HepG2 (cell line): ENCODE results near the gene SYCE3. TPM values are rescaled to one million over a fixed set of nuclear protein-coding genes. Genes with fewer than 3 reads are reported as not detected.

ENCODE experiments used
- ATAC-seq: fragments of 200-7000 bp; cut with Tn5 transposase; 3 replicates; pipeline ENCODE4 v1.9.1; 2020; ENCODE audit warnings: mild to moderate bottlenecking, moderate library complexity
- BruUV-seq: library from RNA; stranded (reverse); fragments of 400-500 nt; replicated peaks from 2 replicates; lab custom pipeline; 2021; lab: Mats Ljungman, UMichigan
- CTCF ChIA-PET: fragments of 300-600 bp; formaldehyde crosslinking; extraction: SDS; loops from one replicate; lab custom pipeline; 2021; ENCODE audit warnings: low total read pairs, inconsistent platforms, low intra/inter-chr PET ratio; lab: Yijun Ruan, JAX
- POLR2A ChIA-PET: fragments of 350-600 bp; sonication (Branson Sonifier 250); formaldehyde crosslinking; loops from one replicate; lab custom pipeline; 2020; ENCODE audit warnings: antibody characterized with exemption, inconsistent platforms; lab: Yijun Ruan, JAX
- DNase-seq: peaks from one replicate; pipeline ENCODE4 v3.0.0-alpha.2; 2015; ENCODE audit warnings: low spot score
- FAIRE-seq: peaks from 3 replicates; lab custom pipeline; 2011; peaks lifted over from hg19 to GRCh38; lab: Jason Lieb, UNC
- H2AFZ ChIP-seq: one replicate; pipeline ENCODE4 v1.6.1; 2011; ENCODE audit warnings: low read length, inconsistent platforms
- H3K27ac ChIP-seq: fragments of 300-600 bp; 3 replicates; pipeline ENCODE4 v1.8.0; 2011; ENCODE audit warnings: mixed run types, mild to moderate bottlenecking, mixed read lengths, low read length, inconsistent platforms; ENCODE audit not compliant: insufficient read depth; ENCODE audit errors: extremely low read length
- H3K27me3 ChIP-seq, 2 experiments: fragments of 200-600 bp in 1 of 2; 2 replicates in 1 of 2; 3 replicates in 1 of 2; pipeline versions ENCODE4 v1.6.0 to v1.8.0; 2011; ENCODE audit warnings: low read length in 2 of 2, mild to moderate bottlenecking in 2 of 2, moderate library complexity in 2 of 2, inconsistent platforms in 1 of 2; ENCODE audit not compliant: insufficient read depth in 2 of 2, control insufficient read depth in 1 of 2
- H3K36me3 ChIP-seq, 2 experiments: fragments of 200-600 bp in 1 of 2; replicated peaks in 1 of 2; 2 replicates in 1 of 2; 3 replicates in 1 of 2; pipeline versions ENCODE4 v1.5.1 to v1.8.0; 2011; ENCODE audit warnings: low read length in 2 of 2, inconsistent platforms in 1 of 2; ENCODE audit not compliant: insufficient read depth in 2 of 2, control insufficient read depth in 1 of 2
- H3K4me1 ChIP-seq: 2 replicates; pipeline ENCODE4 v1.5.1; 2012; ENCODE audit warnings: low read length, inconsistent platforms; ENCODE audit not compliant: insufficient read depth
- H3K4me2 ChIP-seq: 2 replicates; pipeline ENCODE4 v1.6.0; 2011; ENCODE audit warnings: low read depth, low read length, inconsistent platforms
- H3K4me3 ChIP-seq, 3 experiments: fragments of 200-600 bp in 1 of 3; sonication (generic), shearing (Covaris generic) in 1 of 3; replicated peaks in 1 of 3; 2 replicates each; pipeline ENCODE4 v1.5.1; 2011 to 2016; ENCODE audit warnings: low read length in 3 of 3, inconsistent platforms in 2 of 3, low read depth in 2 of 3, mild to moderate bottlenecking in 2 of 3, control low read depth in 1 of 3, mixed read lengths in 1 of 3; ENCODE audit not compliant: insufficient read depth in 1 of 3
- H3K79me2 ChIP-seq: one replicate; pipeline ENCODE4 v1.6.1; 2011; ENCODE audit warnings: low read length, inconsistent platforms; ENCODE audit not compliant: insufficient read depth
- H3K9ac ChIP-seq: 2 replicates; pipeline ENCODE4 v1.6.0; 2011; ENCODE audit warnings: mild to moderate bottlenecking, low read depth, low read length, inconsistent platforms; ENCODE audit not compliant: insufficient read depth
- H3K9me3 ChIP-seq: 2 replicates; pipeline ENCODE4 v1.5.1; 2012; ENCODE audit warnings: mild to moderate bottlenecking, low read length
- H4K20me1 ChIP-seq: 2 replicates; pipeline ENCODE4 v1.6.0; 2011; ENCODE audit warnings: inconsistent platforms, mild to moderate bottlenecking, low read length, moderate library complexity; ENCODE audit not compliant: insufficient read depth
- ARNT2 ChIP-seq: sonication (generic); formaldehyde crosslinking; IDR thresholded peaks from 2 replicates; pipeline ENCODE4 v1.8.0; 2022; ENCODE audit warnings: mild to moderate bottlenecking, low read depth, missing genetic modification reagents, moderate library complexity
- CTCF ChIP-seq: sonication (generic); formaldehyde crosslinking; IDR thresholded peaks from 2 replicates; pipeline ENCODE4 v1.5.0; 2020; ENCODE audit warnings: mild to moderate bottlenecking, missing genetic modification reagents, moderate library complexity
- EHMT2 ChIP-seq: fragments of 200-600 bp; sonication (generic); IDR thresholded peaks from 2 replicates; pipeline ENCODE4 v1.7.0; 2017; ENCODE audit warnings: antibody characterized with exemption, low read depth, low read length, borderline replicate concordance
- MIXL1 ChIP-seq: IDR thresholded peaks from 2 replicates; pipeline ENCODE4 v1.6.1; 2016
- MXD4 ChIP-seq: IDR thresholded peaks from 2 replicates; pipeline ENCODE4 v1.6.1; 2016; ENCODE audit warnings: mild to moderate bottlenecking, missing biosample characterization, missing genetic modification reagents
- NFAT5 ChIP-seq: sonication (generic); formaldehyde crosslinking; IDR thresholded peaks from 2 replicates; pipeline ENCODE4 v1.4.0; 2020; ENCODE audit warnings: missing genetic modification reagents
- SALL1 ChIP-seq: sonication (generic); formaldehyde crosslinking; IDR thresholded peaks from 2 replicates; pipeline ENCODE4 v1.8.0; 2022; ENCODE audit warnings: mild to moderate bottlenecking, missing genetic modification reagents
- STAT6 ChIP-seq: sonication (generic); formaldehyde crosslinking; IDR thresholded peaks from 2 replicates; pipeline ENCODE4 v1.4.0; 2020; ENCODE audit warnings: missing genetic modification reagents, mild to moderate bottlenecking, borderline replicate concordance
- TGIF2 ChIP-seq: IDR thresholded peaks from 2 replicates; pipeline ENCODE4 v1.6.1; 2016; ENCODE audit warnings: control low read depth, missing compliant biosample characterization
- ZHX1 ChIP-seq: sonication (generic); formaldehyde crosslinking; IDR thresholded peaks from 2 replicates; pipeline ENCODE4 v1.8.1; 2022; ENCODE audit warnings: low read depth, mild to moderate bottlenecking, missing genetic modification reagents
- WGBS: methylation state at CpG from one replicate; pipeline ENCODE4 v1.1.6; 2017; ENCODE audit warnings: low lambda C conversion rate; 5-methylcytosine and 5-hydroxymethylcytosine counted together
- in situ Hi-C: cut with HindIII; loops from 2 replicates; pipeline ENCODE4 v1.10.0; 2017; ENCODE audit warnings: low pct_unique_long_range_greater_than_20kb; ENCODE audit not compliant: extremely low pct_ligation_motif_present
- intact Hi-C: fragments of 100-400 bp; cut with micrococcal nuclease; formaldehyde crosslinking; loops from one replicate; pipeline ENCODE4 v1.10.0; 2022; ENCODE audit not compliant: unreplicated experiment
- polyA plus RNA-seq, 8 experiments: library from polyadenylated mRNA; depleted of rRNA in 3 of 8; stranded (reverse) in 7 of 8; unstranded in 1 of 8; fragments of >200 nt; fragmentation: Illumina TruSeq in 4 of 8; extraction: Trizol in 4 of 8; gene quantifications; 2 replicates each; pipeline versions ENCODE4 v1.2.1 to v1.2.3, GENCODE V29; 2011 to 2016; ENCODE audit warnings: low read depth in 4 of 8, missing spikeins in 1 of 8, mixed read lengths in 1 of 8; ENCODE audit not compliant: insufficient read depth in 1 of 8
- total RNA-seq, 5 experiments: library from RNA; depleted of rRNA; stranded (reverse); fragments of >200 nt; fragmentation: Illumina TruSeq; extraction: Trizol; gene quantifications; 2 replicates each; pipeline ENCODE4 v1.2.3, GENCODE V29; 2016; ENCODE audit warnings: low read depth in 1 of 5

SYCE3 gene
- total and polyA plus RNA-seq, 2 of the 13 experiments (the other 11 are each of a cell fraction or from before 2014, with no cell fraction given): not detected

- CTCF ChIA-PET: no interaction called here
- TF ChIP-seq NFAT5 (CRISPR knock-in tag): no peak
- TF ChIP-seq ARNT2 (CRISPR knock-in tag): peak; percentile 52; the same call in 1 of the 2 replicates
- TF ChIP-seq MXD4 (CRISPR knock-in tag): no peak
- no peak for TF ChIP-seq STAT6 (CRISPR knock-in tag)
- no peak for TF ChIP-seq MIXL1
- peak; percentile 55; the same call in 1 of the 2 replicates for TF ChIP-seq SALL1
- TF ChIP-seq ZHX1 (CRISPR knock-in tag): no peak
- no peak; the same call in 1 of the 2 replicates for TF ChIP-seq TGIF2
- TF ChIP-seq CTCF (CRISPR knock-in tag): peak; percentile 10; the same call in 1 of the 2 replicates
- TF ChIP-seq EHMT2: no peak
These were observed 55.2 kb downstream of the SYCE3 start, which contains the start of gene LMF2 for GRCh38 chr22:50507421-50507990. Gene LMF2, minus strand, starts transcription at chr22:50507702. Its CDS starts 27 bp downstream, at chr22:50507675.

More at GRCh38 chr22:50507421-50507990, 55.2 kb downstream of the SYCE3 start, which contains the start of gene LMF2:
- no TSS peak for BruUV-seq
- FAIRE-seq: no peak
- DNase-seq: peak; percentile 56
- H3K79me2 ChIP-seq: peaks cover 37% of the 10 kb centered on the region
- POLR2A ChIA-PET: interaction anchor here (0.7 to 3.9 kb wide), 23 partner anchors 9 to 540 kb away, joined by 3 to 97 read pairs (median 4); partner anchors contain the start of genes ADM2, CHKB, HDAC10 and KLHDC7B
- intact Hi-C loops (no loop called here), in situ Hi-C loops (no loop called here)
- peak within 1 kb of the TSS; percentile 90 to 99 (median 93) for H3K4me3 ChIP-seq
- H3K27ac ChIP-seq: peak within 1 kb of the TSS; percentile 87
- peak within 1 kb of the TSS; percentile 92 for H3K4me2 ChIP-seq
- H3K9ac ChIP-seq: peak within 1 kb of the TSS; percentile 90
- peaks cover 2 to 12% of the 10 kb centered on the region in 2 experiments; a peak in 1 of 5 replicates for H3K36me3 ChIP-seq
- H3K4me1 ChIP-seq: peaks cover 19% of the 10 kb centered on the region
- H2AFZ ChIP-seq: no peak within 1 kb of the TSS
- no peaks in the 10 kb centered on the region for H3K9me3 ChIP-seq
- 8% methylated on average over 10 of the region's 62 CpGs for WGBS
- no peaks in the 10 kb centered on the region for H4K20me1 ChIP-seq
- ATAC-seq: peak; percentile 84
- no peaks in the 10 kb centered on the region; a peak in 1 of 5 replicates for H3K27me3 ChIP-seq
